Suppressor macrophage treated with lipopolysaccharide for 1 hour (primary cell): ENCODE data around the gene ACTR8.
A peak's percentile ranks its signal among the peaks of the same experiment; 100 is the strongest.

Experiments used
- DNase-seq, 3 donors: peaks; one replicate each; pipeline ENCODE4 v3.0.0-alpha.2; 2020 to 2022

The ACTR8 gene

GRCh38 chr3:53863145-53863544 is 18.8 kb downstream of the ACTR8 start:
- DNase-seq = no peak

DNA sequence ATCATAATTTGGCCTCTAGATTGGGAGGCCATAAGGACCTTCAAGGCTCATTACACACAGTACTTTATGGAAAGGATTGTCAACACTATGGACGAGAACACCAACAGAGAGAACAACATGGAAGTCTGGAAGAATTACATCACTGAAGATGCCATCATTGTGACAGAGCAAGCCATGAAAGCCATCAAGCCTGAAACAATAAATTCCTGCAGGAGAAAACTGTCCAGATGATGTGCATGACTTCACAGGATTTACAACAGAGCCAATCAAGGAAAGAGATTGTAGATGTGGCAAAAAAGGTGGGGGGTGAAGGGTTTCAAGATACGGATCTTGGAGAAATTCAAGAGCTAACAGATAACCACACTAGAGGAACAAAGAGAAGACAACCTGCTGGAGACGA is 19.7 kb downstream of the ACTR8 start:
- DNase-seq = no peak

DNA sequence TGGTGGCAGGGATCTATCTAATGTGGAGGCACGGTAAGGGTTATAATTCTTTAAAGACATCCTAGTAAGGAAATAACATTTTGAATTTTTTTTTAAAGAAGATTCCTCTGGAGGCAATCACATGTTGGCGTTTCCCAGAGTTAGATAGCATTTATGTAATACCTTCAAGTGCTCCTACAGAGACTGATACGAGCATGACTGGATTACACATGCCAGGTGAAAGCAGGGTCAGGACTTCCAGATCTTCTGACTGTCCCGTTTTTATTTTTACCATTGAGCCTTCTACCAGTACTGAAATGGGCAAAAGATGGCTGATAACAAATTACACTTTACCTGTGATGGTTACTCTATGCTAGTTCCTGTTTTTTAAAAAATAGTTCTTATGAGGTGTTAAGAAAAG is 21.8 kb downstream of the ACTR8 start:
- DNase-seq = no peak

- no peak for DNase-seq
Measured at GRCh38 chr3:53859178-53859577, 22.8 kb downstream of the ACTR8 start.

DNA sequence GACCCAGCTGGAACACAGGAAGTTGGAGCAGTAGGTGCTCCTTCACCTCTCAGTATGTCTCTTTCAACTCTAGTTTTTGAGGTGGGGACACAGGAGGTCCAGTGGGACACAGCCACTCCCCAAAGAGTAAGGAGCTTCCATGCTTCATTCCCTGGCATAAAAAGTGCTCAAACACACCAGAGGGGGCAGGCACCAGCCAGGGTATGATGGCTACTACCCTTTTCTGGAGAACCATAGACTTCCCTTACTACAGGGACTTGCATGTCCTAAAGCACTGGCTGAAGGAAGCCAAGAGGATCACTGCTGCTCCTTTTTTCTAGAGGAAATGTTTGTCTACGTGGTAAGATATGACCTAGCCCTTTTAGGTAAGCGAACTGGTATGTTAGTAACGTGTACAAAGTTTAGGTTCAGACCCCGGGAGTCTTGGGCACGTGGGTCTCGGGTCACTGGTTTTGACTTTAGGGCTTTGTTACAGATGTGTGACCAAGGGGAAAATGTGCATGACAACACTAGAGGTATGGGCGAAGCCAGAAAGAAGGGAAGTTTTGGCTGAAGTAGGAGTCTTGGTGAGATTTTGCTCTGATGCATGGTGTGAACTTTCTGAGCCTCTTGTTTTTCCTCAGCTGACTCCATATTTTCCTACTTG is 23.7 kb downstream of the ACTR8 start:
- DNase-seq = no peak

- no peak for DNase-seq
Measured at GRCh38 chr3:53856964-53857363, 25.0 kb downstream of the ACTR8 start.

- peak; percentile 33 to 56 (median 44) for DNase-seq
Measured at GRCh38 chr3:53850895-53851294, 31.1 kb downstream of the ACTR8 start.

DNA sequence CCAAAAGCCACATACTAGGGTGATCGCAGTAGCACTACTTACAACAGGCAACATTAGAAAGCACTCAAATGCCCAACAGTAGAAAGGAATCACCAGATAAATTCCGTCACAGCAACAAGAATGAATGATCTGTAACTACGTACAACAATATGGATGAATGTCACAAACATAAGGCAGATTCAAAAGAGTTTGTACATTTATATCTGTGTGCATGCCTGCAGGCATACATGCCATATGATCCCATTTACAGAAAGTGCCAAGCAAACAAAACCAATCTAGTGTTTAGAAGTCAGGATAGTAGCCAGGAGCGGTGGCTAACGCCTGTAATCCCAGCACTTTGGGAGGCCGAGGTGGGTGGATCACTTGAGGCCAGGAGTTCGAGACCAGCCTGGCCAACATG is 32.0 kb downstream of the ACTR8 start:
- no peak for DNase-seq

DNA sequence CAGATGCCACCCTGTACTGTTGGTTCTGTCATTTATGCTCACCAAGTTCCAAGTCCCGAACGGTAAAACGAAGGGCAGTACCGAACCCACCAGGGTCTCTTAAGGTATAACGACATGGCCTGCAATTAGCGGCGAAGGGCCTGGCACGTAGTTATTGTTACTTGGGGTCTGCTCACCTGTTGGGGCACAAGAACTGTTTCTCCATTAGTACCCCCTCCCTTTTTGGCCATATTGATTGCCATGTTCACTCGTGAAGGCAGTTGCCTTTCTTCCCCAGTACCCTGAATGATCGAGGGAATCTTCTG is 35.1 kb downstream of the ACTR8 start:
- DNase-seq = no peak

GRCh38 chr3:53846134-53846850 is 35.7 kb downstream of the ACTR8 start, which contains the start of the genes CHDH and IL17RB:
Gene CHDH (minus strand): TSS chr3:53846419. CDS start chr3:53824008, 22,411 bp downstream.
Gene IL17RB (plus strand): TSS chr3:53846568. CDS start chr3:53846589, 21 bp downstream.
- peak in 2 of 3 donors; percentile 22 to 48 for DNase-seq

DNA sequence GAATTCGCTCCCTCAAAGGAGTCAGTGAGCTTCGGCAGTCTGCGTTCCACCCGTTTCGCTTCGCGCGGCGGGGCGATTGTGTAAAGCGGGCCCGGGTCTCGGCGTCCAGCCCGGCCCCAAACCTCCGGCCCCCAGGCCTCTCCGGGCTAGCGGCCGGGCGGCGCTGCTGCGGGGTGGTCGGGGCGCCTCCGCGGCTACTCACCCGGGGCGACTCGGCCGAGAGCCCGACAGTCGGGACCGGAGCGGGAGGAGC is 36.1 kb downstream of the ACTR8 start:
- peak in 1 of 3 donors; percentile 43 for DNase-seq

- peak; percentile 31 to 57 (median 45) for DNase-seq
Measured at GRCh38 chr3:53845103-53845880, 36.7 kb downstream of the ACTR8 start.

DNA sequence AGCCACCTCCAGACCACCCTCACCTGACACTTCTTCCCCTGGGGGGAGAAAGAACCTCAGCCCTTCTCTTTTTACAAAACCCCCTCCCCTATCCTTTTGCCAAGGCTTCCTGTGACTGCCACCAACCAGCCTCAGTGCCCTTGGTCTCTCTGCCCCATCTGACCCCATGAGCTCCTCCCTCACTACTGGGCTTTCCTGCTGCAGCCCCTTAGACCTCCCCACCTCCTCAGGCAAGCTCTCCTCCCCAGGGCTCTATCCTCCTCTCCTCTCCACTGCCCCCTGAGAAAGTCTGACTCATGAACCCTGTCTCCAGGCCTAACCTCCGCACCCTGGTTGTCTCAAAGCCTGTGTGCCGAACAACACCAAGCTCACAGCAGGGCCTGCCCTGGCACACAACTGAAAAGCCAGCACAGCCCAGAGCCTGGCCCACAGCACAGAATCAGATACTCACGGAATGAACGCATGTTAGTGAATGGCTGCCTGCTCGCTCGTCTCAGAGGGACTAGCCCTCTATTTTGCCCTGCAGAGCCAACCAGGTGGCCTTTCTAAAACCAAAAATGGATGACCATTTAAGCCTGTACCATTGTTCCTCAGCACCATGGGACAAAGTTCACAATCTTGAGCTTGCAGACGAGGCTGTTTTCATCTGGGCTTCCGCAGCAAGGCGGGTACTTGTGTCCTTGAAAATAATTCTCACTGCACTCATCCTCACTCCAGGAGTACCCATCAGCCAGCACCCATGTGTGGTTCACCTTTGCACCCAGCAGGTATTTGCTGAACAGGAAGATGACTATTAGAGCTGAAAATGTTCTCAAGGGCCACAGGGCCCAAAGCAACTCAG is 37.5 kb downstream of the ACTR8 start:
- no peak for DNase-seq

DNA sequence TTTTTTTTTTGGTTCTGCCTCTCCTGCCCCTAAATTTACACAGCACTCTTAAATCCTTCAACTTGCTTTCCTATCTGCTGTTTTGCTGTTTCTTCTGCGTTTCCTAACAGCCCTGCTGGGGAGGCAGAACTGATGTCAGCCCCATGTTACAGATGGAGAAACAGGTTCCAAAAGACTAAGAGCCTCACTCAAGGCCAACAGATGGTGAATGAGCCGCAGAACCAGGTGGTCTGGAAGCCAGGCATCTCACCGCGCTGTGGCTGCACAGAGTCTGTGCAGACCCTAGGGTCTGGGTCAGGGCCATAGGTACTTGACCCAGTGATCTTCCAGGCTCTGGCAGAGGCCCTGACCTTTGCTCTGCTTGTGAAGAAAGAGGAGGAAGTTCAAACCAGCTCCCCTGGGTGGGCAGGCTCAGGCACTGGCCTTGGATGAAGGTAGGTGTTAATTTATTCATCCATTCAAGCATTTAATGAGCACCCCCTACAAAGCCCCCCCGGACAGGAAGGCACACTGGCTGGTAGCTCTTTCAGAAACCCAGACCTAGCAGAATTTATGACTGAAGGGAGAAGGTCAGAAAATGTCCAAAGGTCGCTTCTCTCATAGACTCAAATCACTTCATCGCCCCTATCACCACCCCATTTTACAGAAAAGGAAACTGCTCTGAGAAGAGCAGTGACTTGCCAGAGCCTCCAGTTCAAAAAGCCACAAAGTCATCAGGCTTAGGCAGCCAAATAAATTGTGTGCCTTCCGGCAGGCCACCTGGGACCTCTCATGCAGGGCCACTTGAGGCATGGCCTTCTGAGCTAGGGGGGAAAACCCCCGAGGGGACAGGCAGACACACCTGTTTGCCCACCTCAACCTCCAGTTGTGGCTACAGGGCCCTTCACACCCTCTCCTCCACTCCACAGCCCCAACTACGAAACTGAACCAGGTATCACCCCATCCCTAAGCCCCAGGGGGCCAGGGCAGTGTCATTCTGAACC is 38.5 kb downstream of the ACTR8 start:
- DNase-seq = peak in 1 of 3 donors; percentile 15

DNA sequence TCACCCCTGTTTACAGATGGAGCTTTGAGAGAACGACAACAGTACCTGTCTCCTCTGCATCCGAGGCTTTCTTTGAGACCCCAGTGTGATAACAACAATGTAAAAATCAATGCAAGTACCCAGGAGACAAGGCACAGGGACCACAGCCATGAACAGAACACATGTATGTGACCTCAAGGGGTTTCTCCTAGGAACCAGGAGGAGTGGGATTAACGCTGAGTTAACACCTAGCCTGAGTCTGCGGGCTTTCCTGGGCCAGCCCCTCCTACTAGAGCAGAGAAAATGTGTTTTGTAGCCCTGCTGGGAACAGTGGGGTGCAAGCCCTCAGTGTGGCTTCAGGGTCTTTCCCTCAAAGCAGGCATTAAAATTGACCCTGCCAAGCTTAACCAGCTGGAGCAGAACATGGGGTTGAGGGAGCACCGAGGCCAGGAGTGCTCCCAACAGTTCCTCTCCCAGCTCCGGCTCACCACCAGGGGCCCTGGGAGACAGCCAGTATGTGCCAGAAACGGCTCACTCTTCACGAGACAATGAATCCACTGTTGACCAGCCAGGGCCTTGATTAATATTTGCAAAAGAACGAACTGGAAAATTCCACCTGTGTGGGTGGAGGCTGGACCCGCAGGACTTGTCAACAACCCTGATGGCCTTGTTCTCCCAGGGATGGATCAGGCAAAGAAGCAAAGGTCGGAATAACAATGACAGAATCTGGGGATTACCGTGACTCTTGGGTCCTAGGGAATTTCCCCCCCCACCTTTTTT is 39.3 kb downstream of the ACTR8 start:
- DNase-seq = peak; percentile 47 to 55 (median 53)

GRCh38 chr3:53841296-53841695 is 40.7 kb downstream of the ACTR8 start:
- no peak for DNase-seq

GRCh38 chr3:53837331-53837730 is 44.6 kb downstream of the ACTR8 start:
- peak in 1 of 3 donors; percentile 27 for DNase-seq

DNA sequence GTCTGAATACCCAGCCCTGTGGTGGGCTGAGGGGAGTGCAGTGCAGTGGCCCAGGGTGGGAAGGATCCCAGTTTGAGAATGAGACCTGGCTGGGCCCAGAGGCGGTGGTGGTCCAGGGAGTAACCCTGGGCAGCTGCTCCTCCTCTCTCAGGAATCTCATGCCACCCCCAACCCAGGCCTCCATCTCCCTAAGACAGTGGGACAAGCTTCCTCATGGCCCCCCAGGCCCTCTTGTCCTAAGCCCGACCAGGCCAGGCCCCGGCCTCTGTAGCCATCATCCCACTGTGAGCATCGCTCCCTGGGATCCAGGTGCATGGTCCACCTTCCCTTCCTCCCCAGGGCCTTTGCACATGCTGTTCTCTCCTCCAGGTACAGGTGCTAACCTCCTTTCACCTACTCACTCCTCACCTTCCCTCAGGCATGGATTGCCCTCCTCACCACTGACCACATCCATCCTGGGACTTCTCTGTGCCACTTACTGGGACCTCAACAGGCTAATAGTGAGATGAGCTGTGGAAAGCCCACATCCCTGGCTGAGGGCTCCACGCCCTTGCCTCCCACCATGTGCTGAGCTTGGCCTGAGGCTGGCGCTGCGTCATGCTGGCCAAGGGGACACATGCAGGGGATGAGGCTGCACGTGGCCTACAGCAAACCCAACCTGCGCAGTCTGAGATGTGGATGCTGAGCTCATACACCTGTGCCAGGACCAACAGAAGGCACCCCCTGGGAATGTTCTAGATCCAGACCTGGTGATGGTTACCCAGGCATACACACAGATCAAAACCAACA is 45.7 kb downstream of the ACTR8 start:
- DNase-seq = no peak

GRCh38 chr3:53835257-53835656 is 46.7 kb downstream of the ACTR8 start:
- no peak for DNase-seq

GRCh38 chr3:53834429-53835095 is 47.4 kb downstream of the ACTR8 start:
- peak; percentile 75 to 86 (median 82) for DNase-seq
